GM21529 (cell line): Measurements from ENCODE around the gene KRTAP17-1.
"Not testable (repeated sequence)": the region's sequence is repeated elsewhere in the genome, so short reads cannot be mapped to it uniquely, and the experiment has no call there.

Experiments
- ATAC-seq: cut with Tn5 transposase; IDR thresholded peaks from one replicate; pipeline ENCODE4 v1.9.1; 2021; ENCODE audit not compliant: unreplicated experiment

KRTAP17-1 gene, protein sequence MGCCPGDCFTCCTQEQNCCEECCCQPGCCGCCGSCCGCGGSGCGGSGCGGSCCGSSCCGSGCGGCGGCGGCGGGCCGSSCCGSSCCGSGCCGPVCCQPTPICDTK

DNA sequence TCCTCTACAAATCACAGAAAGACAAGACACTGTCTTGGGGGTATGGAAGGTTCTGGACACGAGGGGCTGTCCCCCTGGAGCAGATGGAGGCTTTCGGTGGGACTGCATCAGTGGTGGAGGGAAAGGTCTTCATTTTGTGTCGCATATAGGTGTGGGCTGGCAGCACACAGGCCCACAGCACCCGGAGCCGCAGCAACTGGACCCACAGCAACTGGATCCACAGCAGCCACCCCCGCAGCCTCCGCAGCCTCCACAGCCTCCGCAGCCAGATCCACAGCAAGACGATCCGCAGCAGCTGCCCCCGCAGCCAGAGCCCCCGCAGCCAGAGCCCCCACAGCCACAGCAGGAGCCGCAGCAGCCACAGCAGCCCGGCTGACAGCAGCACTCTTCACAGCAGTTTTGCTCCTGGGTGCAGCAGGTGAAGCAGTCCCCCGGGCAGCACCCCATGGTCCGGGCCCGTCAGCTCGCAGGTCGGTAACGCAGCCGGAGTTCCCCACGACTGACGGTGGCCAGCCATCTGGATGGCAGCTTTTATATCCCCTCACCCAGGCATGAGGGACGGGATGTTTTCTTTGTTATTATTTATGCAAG is at the start of gene KRTAP17-1:
TSS of gene KRTAP17-1 (minus strand) at position 507 of the 591 bp plus-strand sequence. CDS start at position 447, 60 bp downstream.
- no peak for ATAC-seq

DNA sequence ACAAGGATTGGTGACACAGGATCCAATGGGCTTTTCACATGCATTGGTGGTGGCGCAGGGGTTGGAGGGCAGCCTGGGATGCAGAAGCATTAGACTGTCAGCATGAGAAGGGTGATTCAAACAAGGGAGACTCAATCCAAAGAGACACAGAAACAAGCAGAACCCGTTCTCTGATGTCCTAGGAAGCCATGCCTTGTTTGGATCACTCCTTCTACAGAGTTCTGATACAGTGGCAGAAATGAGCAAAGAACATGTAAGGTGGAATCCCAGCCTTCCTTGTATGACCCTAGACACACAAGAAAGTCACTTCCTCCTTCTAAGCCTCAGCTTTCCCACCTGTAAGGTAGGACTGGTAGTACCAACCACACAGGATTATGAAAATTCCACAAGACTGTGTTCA is 48.4 kb upstream of the KRTAP17-1 start:
- ATAC-seq = no peak

DNA sequence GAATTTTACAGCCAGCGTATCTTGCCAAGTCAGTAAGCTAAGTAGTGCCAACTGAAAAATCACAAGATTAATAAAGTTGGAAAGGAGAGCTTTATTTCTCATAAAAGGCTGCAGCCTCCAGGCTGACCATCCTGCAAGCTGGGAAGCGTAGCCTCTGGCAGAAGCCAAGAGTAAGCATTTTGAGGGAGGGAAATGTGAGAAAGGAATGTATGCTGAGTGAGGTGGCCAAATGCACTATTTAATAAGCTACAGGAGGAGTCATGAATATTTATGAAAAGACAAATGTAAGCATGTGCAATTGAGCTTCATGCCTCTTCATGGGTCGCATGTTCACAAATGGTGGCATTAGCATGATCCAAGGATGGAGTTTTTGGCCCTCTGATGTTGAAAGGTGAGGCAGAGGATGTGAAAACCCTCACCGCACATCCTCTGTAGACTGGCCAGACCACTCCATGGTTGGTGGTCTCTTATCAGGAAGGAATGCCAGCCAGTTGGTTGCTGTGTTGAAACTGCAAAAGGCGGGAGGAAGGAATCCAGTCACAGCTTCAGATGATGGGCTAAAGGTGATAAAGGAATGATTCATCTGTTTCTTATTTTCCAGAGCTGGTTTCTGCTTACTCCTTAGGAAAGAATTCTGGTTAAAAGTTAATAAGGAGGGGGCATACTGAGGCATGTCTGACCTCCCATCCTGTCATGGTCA is 44.9 kb upstream of the KRTAP17-1 start:
- no peak for ATAC-seq

DNA sequence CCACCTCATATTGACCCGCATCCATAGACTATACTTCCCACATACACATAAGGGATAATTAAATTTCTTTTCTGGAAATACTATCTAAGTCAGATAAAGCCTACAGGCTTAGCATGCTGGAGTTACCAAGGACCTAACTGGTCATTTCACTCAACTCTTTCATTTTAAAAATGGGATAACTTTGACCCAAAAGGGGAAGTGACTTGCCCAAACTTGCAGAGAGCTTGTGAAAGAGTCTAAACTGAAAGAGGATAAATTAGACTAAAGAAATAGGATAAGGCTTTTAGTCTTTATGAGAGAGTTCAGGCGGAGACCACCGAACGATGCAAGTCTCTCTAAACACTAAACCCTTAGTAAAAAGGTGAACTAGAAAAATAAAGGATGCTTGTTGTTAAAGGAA is 39.0 kb upstream of the KRTAP17-1 start:
- ATAC-seq = no peak

DNA sequence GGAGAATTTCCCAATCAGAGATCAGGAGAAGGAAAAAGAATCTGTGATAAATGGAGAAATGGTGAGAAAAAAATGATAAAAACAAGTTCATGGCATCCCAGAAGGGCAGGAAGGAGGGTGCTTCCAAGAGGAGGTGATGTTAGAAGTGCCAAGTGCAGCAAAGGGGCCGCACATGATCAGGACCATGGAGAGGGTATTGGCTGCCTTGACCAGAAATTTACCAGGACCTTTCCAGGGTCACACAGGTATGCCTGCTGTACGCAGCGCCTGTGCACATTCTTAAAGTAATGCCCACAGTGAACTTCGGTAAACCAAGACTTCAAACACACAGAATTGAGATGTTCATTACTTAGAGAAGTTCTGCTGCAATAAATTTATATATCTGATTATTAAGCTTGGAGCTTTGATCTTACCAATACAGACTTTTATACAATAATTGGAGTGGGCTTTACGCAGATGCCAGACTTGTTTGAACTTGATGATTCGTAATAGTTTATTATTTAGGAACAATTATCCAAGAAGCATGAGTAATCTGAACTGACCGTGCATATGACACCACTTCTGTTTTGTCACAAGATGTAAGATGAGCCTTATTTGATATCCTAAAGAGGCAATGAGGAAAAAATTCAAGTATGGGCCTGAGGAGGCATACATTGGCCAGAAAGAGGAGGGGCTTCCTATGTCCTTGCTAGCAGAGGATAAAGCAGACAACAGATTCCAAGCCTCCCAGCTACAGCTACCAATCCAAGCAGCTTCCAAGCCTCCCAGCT is 37.3 kb upstream of the KRTAP17-1 start:
- no peak for ATAC-seq

DNA sequence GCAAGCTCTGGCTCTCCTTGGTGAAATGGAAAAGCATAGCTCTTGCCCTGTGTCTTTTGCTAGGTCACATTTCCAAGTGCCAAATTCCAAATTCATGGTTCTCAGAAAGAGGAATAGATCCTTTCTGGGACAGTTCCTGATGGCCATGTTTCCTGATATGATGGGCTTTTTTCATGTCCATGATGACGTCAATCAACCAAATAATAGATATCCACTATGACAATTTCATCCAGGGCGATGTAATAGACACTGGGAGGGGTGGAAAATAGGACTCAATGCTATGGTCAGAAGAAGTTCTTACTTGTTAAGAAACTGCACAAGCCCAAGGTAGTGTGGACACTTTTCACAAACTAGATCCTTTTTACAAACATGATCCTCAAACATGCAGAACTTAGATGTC is 35.7 kb upstream of the KRTAP17-1 start:
- ATAC-seq = no peak

DNA sequence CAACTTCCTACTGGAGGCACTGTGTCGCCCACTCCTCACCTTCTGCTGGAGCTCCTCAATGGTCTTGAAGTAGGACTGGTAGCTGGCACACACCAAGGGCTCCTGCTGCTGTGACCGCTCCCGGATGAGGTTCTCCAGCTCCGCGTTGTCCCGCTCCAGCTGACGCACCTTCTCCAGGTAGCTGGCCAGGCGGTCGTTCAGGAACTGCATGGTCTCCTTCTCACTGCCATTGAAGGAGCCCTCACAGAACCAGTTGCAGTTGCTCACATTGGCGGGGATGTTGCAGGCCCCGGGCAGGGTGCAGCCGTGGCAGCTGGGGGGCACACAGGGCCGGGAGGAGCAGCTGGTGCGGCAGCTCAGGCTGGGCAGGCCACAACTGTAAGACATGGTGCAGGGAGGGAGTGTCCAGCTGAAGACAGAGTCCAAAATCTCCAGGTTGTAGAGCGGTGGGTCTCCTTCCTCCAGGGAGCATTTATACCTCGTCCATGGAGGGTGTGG is 34.9 kb upstream of the KRTAP17-1 start, which contains the start of gene KRT33A:
TSS of gene KRT33A (minus strand) at position 448 of the 498 bp plus-strand sequence. CDS start at position 387, 61 bp downstream.
- ATAC-seq = not testable (repeated sequence)

DNA sequence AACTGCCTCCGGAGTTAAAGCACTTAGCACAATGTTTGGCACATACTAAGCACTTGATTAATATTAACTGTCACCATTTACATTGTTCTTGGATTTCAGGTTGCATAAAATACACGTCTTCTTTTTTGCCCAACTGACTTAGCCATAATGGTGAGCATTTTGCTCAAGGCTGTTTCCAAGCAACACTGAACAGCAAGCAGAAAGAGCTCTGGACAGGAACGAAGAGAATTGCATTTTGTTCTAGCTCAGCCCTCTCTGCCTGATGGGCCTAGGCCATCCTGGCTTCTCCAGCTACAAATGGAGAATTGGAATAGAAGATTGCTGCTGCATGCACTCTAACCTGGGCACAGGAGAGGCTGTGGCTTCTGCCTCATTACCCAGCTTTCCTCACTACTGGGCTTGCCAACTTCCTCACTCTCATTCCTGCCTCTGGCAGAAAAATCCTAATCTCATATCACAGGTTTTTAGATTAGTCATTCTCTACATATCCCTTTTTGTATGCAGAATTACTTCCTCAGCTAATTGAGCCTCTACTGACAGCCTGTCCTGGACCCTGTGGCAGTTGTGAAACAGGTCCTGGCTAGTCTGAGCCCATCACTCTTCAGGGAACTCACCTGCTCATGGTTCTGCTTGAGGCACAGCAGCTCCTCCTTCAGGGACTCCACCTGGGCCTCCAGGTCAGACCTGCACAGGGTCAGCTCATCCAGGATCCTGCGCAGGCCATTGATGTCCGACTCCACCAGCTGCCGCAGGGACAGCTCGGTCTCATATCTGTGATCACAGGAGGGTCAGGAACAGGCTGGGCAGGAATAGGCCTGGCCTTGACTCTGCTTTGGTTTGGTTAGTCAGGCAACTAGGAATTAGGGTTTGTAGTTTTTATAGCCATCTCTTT is 32.6 kb upstream of the KRTAP17-1 start:
- ATAC-seq = no peak

DNA sequence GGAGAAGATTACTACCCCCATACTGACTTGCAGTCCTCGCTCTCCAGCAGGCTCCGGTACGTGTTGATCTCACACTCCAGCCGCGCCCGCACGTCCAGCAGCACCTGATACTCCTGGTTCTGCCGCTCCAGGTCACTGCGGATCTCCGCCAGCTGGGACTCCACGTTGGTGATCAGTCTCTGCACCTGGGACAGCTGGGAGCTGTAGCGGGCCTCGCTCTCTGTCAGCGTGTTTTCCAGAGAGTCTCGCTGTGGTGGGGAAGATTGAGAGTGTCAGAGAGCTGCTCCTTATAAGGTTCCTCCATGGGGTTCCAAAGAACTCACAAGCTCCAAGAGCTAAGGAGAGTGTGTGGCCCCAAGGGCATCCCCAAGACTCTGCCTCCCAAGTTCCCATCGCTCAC is 30.9 kb upstream of the KRTAP17-1 start:
- ATAC-seq = not testable (repeated sequence)

DNA sequence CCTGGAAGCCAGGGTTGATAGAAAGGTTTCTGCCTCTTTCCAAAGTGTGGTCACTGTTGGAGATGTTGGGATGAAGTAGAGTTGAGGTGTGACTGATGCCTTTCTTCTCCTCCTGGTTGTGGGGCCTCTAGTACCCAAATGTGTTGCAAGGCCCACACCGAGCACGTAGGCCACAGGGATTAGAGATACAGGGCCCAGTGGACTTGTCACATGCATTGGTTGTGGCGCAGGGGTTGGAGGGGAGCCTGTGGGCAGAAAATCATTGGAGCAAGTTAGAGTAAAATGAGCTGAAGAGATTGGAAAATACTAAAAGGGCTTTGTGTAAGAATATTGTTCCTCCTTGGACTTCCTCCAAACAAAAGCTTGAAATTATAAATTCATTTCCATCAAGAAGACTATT is 30.5 kb upstream of the KRTAP17-1 start:
- no peak for ATAC-seq

DNA sequence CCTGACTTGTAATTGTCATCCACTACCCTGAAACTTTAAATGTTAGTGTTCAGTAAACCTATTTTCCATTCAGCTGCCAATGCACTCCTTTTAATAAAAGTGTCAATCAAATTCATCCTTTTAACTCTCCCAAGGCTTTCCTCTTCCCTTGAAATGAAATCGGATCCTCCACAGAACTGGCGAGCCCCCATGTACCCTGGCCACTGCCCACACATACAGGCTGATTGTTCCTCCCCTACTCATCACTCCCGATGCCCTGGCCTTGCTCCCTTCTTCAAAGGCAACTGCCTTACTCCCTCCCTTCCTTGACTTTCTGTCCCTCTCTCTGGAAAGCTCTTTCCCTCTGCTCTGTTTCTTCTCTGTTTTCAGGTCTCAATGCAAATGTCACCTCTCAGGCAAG is 27.5 kb upstream of the KRTAP17-1 start:
- no peak for ATAC-seq

DNA sequence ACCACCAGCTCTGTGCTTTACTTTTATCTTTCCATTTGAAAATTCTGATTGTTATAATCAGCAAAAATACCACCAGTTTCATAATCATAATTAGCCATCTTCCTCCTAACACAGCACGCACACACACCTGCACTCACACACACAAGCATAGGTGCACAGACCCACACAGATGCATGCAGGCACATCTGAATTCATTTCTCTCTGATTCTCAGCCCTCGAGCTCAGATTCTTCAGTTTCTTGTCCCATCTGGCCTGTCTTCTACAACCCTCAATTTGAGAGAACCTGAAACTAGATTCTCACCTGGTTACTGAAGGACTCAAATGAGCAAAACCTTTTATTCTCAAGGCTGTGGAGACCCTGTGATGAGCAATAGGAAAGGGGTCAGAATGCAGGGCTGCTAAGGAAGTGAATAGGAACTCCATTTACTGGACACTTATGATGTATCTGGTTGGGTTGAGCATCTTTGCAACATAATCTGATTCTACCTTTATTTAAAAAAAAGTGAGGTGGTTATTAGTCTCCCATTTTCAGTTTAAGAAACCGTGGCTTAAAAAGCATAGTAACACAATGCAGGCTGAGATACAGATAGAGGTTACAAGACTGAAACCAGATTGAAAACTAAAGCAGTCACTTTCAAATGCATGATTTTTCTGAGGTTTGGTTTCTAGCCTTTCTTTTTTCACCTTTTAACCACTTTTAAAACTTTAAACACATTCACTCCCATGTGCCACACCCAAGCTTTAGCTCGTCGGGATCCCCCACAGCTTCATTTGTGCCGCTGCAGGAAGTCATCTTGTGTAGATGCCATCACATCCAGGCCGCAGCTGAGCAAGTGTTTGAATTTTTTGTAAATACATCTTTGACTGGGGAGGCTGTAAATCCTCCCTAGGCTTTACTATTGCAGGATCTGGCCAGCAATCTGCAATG is 25.7 kb upstream of the KRTAP17-1 start:
- no peak for ATAC-seq

DNA sequence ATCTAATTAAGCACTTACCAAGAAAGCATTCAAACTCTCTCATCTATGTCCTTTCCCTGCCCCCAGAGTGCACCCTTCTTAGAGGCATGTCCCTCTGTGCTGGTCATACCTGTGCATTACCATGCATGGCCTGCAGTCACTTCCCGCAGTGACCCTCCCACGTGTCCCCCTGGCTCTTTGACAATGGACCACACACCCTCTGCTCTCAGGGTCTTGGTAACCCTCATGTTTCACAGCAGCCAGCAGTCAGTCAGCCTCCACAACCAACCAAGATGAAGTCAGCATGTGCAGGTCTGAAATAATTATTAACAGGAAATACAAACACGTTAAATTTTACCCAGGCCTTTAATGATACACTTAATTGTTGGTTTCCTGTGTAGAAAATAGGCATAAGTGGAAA is 25.0 kb upstream of the KRTAP17-1 start:
- ATAC-seq = no peak

DNA sequence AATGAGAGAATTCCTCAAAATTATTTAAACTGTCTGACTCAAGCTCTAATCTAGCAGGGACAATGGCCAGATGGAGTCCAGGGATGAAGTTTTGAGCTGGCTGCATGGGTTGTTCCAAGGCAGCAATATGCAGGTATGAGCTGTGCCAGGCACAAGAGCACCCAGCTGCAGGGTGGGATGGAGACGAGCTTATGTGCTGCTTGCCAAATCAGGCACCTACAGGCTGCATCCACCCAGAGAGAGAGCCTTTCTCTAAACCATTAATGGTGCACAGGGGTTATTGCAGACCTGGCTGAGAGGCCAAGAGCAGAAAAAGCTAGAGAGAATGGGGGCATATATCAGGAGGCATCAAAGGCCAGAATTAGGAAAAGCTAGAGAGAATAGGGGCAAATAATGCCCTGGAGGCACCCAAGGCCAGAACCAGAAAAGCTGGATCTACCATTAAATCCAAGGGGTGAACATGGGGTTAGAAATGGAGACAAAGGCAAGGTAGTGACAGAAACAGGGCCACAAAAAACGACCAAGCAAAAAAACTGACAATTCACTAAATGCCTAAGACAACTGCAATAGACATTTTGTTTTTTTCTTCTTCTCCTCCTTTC is 24.2 kb upstream of the KRTAP17-1 start:
- ATAC-seq = no peak

DNA sequence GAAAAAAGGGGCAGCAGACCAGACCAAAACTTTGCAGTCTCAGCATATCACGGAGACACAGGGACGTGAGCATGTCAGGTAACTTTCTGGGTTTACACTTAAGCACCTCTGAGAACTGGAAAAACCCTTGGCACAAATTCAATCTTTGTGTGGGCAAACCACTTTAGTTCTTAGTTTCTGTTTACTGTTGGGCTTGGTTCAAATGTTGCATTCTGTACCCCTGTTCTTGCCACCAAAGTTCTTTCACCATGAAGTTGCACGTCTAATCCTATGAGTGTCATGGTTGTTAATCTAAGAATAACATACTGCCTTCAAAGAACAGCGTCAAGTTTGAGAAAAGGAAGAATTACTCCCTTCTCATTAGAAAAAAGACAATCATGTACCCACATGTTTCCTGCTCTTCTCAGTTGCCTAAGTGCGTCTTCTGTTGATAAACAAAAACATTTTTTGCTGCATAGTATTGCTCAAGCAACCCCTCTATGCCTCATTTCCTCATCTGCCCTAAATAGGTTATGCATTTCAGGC is 23.5 kb upstream of the KRTAP17-1 start:
- no peak for ATAC-seq

DNA sequence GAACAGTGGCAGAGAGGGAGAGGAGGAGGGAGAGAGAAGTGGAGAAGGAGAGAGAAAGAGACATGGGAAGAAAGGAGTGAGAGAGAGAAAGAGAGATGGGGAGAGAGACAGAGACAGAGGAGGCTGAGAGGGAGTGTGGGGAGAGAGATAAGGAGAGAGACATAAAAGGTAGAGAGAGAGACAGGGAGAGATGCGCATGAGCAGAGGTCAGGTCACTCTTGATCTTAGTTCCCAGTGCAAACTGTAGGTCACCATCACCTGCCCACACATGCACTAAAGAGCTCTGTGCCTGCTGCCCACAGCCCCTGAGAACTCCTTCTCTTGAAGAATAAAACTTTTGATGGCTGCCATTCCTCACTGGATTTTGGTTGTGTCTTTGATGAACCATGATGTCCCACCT is 20.2 kb upstream of the KRTAP17-1 start:
- ATAC-seq = no peak

DNA sequence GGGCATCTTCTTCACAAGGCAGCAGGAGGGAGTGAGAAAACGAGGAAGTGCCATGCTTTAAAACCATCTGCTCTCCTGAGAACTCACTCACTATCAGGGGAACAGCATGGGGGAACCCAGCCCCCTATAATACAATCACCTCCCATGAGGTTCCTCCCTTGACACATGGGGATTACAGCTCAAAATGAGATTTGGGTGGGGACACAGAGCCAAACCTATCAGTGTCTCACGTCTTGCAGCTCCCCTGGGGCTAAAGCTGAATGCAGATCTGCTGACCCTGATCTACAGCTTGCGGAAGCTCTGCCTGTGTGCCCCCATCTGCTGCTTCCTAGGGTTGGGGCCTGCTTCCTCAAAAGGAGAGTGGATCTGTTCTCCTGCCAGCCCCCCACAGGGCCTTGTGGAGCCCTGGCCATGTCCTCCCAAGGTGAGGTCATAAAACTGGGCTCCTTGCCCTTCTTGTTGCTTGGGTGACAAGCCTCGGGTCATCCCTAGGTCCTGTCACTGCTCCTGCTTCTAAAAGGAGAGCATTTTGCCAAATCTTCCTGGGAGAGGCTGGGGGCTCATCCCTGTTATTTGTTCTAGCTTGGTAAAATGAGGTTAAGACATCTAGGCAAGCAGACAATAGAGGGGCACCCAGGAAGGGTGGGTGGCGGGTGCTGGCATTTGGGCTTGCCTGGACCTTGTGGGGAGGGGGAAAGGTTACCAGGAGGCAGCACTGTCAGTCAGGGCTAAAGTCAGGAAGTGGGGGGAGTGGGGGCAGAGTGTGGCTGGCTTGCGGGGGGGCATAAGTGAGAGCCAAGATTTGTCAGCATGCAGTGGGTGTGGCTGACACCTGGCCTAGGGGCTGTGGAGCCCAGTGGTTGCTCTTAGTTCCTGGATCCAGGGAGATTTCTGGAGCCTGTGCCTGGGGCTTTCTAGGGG is 19.1 kb upstream of the KRTAP17-1 start:
- no peak for ATAC-seq

DNA sequence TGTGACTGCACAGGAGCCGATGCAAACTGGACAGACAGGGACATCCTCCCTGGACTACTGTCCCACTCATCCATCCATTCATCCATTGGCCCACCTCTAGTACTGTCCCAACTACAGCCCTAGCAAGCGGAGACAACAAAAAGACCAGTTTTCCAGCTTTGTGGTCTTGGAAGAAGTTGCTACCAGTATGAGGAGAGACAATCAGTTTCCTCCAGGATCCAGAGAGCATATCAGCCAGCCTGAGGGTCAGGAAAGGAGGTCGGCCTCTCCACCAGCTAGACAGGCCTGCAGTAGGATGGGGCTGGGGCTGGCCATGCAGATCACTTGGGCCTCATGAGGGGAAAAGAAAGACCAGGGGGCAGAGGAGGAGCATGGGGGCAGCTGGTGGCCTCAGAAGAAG is 18.3 kb upstream of the KRTAP17-1 start:
- no peak for ATAC-seq
